ENCODE results near the gene ALK.

- TF ChIP-seq REST (IDR thresholded peaks at IDR 0.05; ENCODE audit: low read depth), result no peak
- no peak for TF ChIP-seq CEBPB (IDR thresholded peaks at IDR 0.05)
- TF ChIP-seq RAD21 (IDR thresholded peaks at IDR 0.05; ENCODE audit: low read depth), result no peak
These were observed 713.8 kb downstream of the ALK start for GRCh38 chr2:29207352-29208148.

Measured in Ishikawa (cell line).